ENCODE results near the gene CCDC27. TPM values are rescaled to one million over a fixed set of nuclear protein-coding genes. Genes with fewer than 3 reads are reported as not detected.

The CCDC27 gene
- total and polyA plus RNA-seq, 2 of the 13 experiments (the other 11 are each of a cell fraction or from before 2014, with no cell fraction given), result not detected

DNA sequence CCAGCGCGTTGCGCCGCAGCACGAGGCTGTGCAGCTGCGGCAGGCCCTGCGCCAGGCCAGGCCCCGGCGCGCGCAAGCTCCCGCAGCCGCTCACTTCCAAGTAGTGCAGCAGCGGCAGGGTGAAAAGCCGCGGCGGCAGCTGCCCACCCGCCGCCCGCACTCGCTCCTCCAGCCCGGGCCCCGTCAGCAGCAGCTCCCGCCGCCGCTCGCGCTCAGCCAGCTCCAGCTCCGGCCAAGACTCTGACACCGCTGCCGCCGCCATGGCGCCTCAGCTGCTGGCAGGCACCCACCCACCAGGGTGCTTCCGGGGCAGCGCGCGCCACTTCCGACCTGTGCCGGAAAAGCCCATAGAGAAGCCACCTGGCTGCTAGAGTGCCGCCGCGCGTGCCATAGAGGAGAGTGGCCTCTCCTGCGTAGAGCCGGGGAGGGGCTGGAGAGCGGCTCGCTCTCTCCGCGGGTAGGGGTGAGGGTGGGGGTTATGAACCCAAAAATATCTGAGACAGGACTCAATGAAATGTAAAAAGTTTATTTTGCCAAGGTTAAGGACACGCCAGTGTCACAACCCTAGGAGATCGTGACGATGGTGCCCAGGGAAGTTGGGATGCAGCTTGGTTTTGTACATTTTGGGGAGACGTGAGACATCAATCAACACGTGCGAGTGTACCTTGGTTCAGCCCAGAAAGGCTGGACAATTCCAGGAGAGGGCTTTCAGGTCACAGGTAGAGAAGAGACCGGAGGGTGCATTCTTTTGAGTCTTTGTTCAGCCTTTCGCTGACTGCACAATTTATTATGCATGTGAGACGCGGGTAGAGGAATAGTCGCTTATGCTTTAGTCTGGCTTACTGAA, 44.2 kb downstream of the CCDC27 start, which contains the start of gene LRRC47 (continued):
- TF ChIP-seq AKNA (CRISPR knock-in tag; IDR thresholded peaks at IDR 0.05; ENCODE audit: borderline replicate concordance), result no peak
- peak; percentile 81; the same call in 1 of the 2 replicates for TF ChIP-seq MTF2 (CRISPR knock-in tag; IDR thresholded peaks at IDR 0.05; ENCODE audit: borderline replicate concordance)
- no peak for TF ChIP-seq XBP1 (CRISPR knock-in tag; IDR thresholded peaks at IDR 0.05)
- no peak for TF ChIP-seq JUNB (CRISPR knock-in tag; IDR thresholded peaks at IDR 0.05; ENCODE audit: borderline replicate concordance)
- TF ChIP-seq EP300 (IDR thresholded peaks at IDR 0.05; ENCODE audit: low read depth in 2 of 2, low read length in 2 of 2), result no peak
- no peak for TF ChIP-seq EP300 (CRISPR knock-in tag; IDR thresholded peaks at IDR 0.05; ENCODE audit: borderline replicate concordance)
- TF ChIP-seq, protein P1, sequence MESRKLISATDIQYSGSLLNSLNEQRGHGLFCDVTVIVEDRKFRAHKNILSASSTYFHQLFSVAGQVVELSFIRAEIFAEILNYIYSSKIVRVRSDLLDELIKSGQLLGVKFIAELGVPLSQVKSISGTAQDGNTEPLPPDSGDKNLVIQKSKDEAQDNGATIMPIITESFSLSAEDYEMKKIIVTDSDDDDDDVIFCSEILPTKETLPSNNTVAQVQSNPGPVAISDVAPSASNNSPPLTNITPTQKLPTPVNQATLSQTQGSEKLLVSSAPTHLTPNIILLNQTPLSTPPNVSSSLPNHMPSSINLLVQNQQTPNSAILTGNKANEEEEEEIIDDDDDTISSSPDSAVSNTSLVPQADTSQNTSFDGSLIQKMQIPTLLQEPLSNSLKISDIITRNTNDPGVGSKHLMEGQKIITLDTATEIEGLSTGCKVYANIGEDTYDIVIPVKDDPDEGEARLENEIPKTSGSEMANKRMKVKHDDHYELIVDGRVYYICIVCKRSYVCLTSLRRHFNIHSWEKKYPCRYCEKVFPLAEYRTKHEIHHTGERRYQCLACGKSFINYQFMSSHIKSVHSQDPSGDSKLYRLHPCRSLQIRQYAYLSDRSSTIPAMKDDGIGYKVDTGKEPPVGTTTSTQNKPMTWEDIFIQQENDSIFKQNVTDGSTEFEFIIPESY (CRISPR knock-in tag; IDR thresholded peaks at IDR 0.05), result no peak; the same call in 1 of the 2 replicates
- TF ChIP-seq, protein P2, sequence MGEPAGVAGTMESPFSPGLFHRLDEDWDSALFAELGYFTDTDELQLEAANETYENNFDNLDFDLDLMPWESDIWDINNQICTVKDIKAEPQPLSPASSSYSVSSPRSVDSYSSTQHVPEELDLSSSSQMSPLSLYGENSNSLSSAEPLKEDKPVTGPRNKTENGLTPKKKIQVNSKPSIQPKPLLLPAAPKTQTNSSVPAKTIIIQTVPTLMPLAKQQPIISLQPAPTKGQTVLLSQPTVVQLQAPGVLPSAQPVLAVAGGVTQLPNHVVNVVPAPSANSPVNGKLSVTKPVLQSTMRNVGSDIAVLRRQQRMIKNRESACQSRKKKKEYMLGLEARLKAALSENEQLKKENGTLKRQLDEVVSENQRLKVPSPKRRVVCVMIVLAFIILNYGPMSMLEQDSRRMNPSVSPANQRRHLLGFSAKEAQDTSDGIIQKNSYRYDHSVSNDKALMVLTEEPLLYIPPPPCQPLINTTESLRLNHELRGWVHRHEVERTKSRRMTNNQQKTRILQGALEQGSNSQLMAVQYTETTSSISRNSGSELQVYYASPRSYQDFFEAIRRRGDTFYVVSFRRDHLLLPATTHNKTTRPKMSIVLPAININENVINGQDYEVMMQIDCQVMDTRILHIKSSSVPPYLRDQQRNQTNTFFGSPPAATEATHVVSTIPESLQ (CRISPR knock-in tag; conservative IDR thresholded peaks at IDR 0.05), result no peak
- TF ChIP-seq SOX13 (IDR thresholded peaks at IDR 0.05), result 0 out of 2 replicates have a peak, but pooled peaks have one; percentile 14
- peak in 1 of 2 experiments; percentile 44; a peak in 1 of 4 replicates for TF ChIP-seq SOX13 (CRISPR knock-in tag; conservative IDR thresholded peaks at IDR 0.05 in 1 of 2, IDR thresholded peaks at IDR 0.05 in 1 of 2)
- TF ChIP-seq ZNF614 (CRISPR knock-in tag; IDR thresholded peaks at IDR 0.05; ENCODE audit: borderline replicate concordance), result peak; percentile 42; the same call in 1 of the 2 replicates
- TF ChIP-seq, protein P3, sequence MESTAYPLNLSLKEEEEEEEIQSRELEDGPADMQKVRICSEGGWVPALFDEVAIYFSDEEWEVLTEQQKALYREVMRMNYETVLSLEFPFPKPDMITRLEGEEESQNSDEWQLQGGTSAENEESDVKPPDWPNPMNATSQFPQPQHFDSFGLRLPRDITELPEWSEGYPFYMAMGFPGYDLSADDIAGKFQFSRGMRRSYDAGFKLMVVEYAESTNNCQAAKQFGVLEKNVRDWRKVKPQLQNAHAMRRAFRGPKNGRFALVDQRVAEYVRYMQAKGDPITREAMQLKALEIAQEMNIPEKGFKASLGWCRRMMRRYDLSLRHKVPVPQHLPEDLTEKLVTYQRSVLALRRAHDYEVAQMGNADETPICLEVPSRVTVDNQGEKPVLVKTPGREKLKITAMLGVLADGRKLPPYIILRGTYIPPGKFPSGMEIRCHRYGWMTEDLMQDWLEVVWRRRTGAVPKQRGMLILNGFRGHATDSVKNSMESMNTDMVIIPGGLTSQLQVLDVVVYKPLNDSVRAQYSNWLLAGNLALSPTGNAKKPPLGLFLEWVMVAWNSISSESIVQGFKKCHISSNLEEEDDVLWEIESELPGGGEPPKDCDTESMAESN (CRISPR knock-in tag; conservative IDR thresholded peaks at IDR 0.05), result peak; percentile 88
- TF ChIP-seq PCBP1 (IDR thresholded peaks at IDR 0.05; ENCODE audit: borderline replicate concordance, low read depth, low read length), result 0 out of 2 replicates have a peak, but pooled peaks have one; percentile 52
- no peak for TF ChIP-seq ZNF3 (CRISPR knock-in tag; IDR thresholded peaks at IDR 0.05)
- TF ChIP-seq HNRNPLL (IDR thresholded peaks at IDR 0.05; ENCODE audit: low read depth, low read length, poor library complexity, severe bottlenecking), result peak; percentile 36
- TF ChIP-seq ZBTB20 (CRISPR knock-in tag; IDR thresholded peaks at IDR 0.05; ENCODE audit: borderline replicate concordance, low read depth), result peak; percentile 45; the same call in 1 of the 2 replicates
- TF ChIP-seq ZNF879 (CRISPR knock-in tag; IDR thresholded peaks at IDR 0.05), result peak; percentile 64; the same call in 1 of the 2 replicates
